GM12878 (cell line): ENCODE results near the gene PGLYRP3. TPM values are rescaled to one million over a fixed set of nuclear protein-coding genes. Genes with fewer than 3 reads are reported as not detected.
A peak's percentile ranks its signal among the peaks of the same experiment; 100 is the strongest.

Experiments used
- ATAC-seq: fragments of 200-7000 bp; cut with Tn5 transposase; 3 replicates; pipeline ENCODE4 v1.9.1; 2020; ENCODE audit warnings: mild to moderate bottlenecking, moderate library complexity
- BruUV-seq: library from RNA; stranded (reverse); fragments of 400-500 nt; replicated peaks from 2 replicates; lab custom pipeline; 2021; lab: Mats Ljungman, UMichigan
- CTCF ChIA-PET: fragments of 300-600 bp; sonication (Branson Sonifier 250); formaldehyde crosslinking; extraction: SDS; loops from one replicate; lab custom pipeline; 2021; ENCODE audit warnings: inconsistent platforms; lab: Yijun Ruan, JAX
- POLR2A ChIA-PET: fragments of 350-600 bp; formaldehyde crosslinking; extraction: SDS; loops from one replicate; lab custom pipeline; 2021; ENCODE audit warnings: inconsistent platforms; lab: Charles Lee
- RAD21 ChIA-PET: fragments of 300-600 bp; sonication (Branson Sonifier 250); formaldehyde crosslinking; loops from one replicate; lab custom pipeline; 2023; ENCODE audit warnings: antibody characterized with exemption; ENCODE audit not compliant: unreplicated experiment; lab: Charles Lee
- SMC1A ChIA-PET: fragments of 300-600 bp; sonication (Branson Sonifier 250); formaldehyde crosslinking; loops from one replicate; lab custom pipeline; 2023; ENCODE audit not compliant: unreplicated experiment, uncharacterized antibody; lab: Charles Lee
- DNase-seq: peaks from one replicate; pipeline ENCODE4 v3.0.0-alpha.2; 2011; ENCODE audit warnings: low read depth, low spot score
- FAIRE-seq: peaks from 3 replicates; lab custom pipeline; 2011; peaks lifted over from hg19 to GRCh38; lab: Jason Lieb, UNC
- H2AFZ ChIP-seq: 2 replicates; pipeline ENCODE4 v1.6.0; 2011; ENCODE audit warnings: low read depth, low read length, control low read depth; ENCODE audit not compliant: control insufficient read depth
- H3K27ac ChIP-seq: 2 replicates; pipeline ENCODE4 v1.5.1; 2011; ENCODE audit warnings: control low read depth; ENCODE audit not compliant: control insufficient read depth, insufficient read depth
- H3K27me3 ChIP-seq, 2 experiments: replicated peaks in 1 of 2; 2 replicates each; pipeline versions ENCODE4 v1.6.0 to v1.6.1; 2011; ENCODE audit warnings: low read length in 1 of 2; ENCODE audit not compliant: control insufficient read depth in 2 of 2, insufficient read depth in 2 of 2
- H3K36me3 ChIP-seq, 2 experiments: 2 replicates each; pipeline ENCODE4 v1.5.1; 2011; ENCODE audit warnings: low read length in 1 of 2; ENCODE audit not compliant: control insufficient read depth in 2 of 2, insufficient read depth in 2 of 2
- H3K4me1 ChIP-seq: 2 replicates; pipeline ENCODE4 v1.6.1; 2011; ENCODE audit warnings: mild to moderate bottlenecking, low read length, moderate library complexity, mixed read lengths; ENCODE audit not compliant: control insufficient read depth, insufficient read depth
- H3K4me2 ChIP-seq: 2 replicates; pipeline ENCODE4 v1.6.0; 2011; ENCODE audit warnings: control low read depth; ENCODE audit not compliant: control insufficient read depth, insufficient read depth
- H3K4me3 ChIP-seq: fragments of 200-600 bp; sonication (generic); 2 replicates; pipeline ENCODE4 v1.5.1; 2016
- H3K79me2 ChIP-seq: 2 replicates; pipeline ENCODE4 v1.6.0; 2011; ENCODE audit warnings: low read length; ENCODE audit not compliant: control insufficient read depth, insufficient read depth
- H3K9ac ChIP-seq: 2 replicates; pipeline ENCODE4 v1.8.0; 2011; ENCODE audit warnings: low read length, control low read depth, mixed read lengths; ENCODE audit not compliant: control insufficient read depth, insufficient read depth
- H3K9me3 ChIP-seq: replicated peaks from 3 replicates; pipeline ENCODE4 v1.5.1; 2011; ENCODE audit warnings: mild to moderate bottlenecking, low read length; ENCODE audit not compliant: control insufficient read depth, insufficient read depth
- H4K20me1 ChIP-seq: 2 replicates; pipeline ENCODE4 v1.6.0; 2011; ENCODE audit not compliant: control insufficient read depth, insufficient read depth
- BHLHE40 ChIP-seq, 2 experiments: fragments of 450-650 bp in 1 of 2; IDR thresholded peaks; 2 replicates each; pipeline ENCODE4 v1.6.1; 2011 to 2017; ENCODE audit warnings: low read depth in 2 of 2, borderline replicate concordance in 1 of 2, improper control_type of control experiment in 1 of 2, low read length in 1 of 2, mild to moderate bottlenecking in 1 of 2
- FOXM1 ChIP-seq: IDR thresholded peaks from 2 replicates; pipeline ENCODE4 v1.6.1; 2012; ENCODE audit warnings: low read depth, mild to moderate bottlenecking, inconsistent platforms, low read length, moderate library complexity
- HCFC1 ChIP-seq: fragments of 150-350 bp; IDR thresholded peaks from 2 replicates; pipeline ENCODE4 v1.6.1; 2014; ENCODE audit warnings: low read length
- HSF1 ChIP-seq: fragments of 150-350 bp; IDR thresholded peaks from 2 replicates; pipeline ENCODE4 v1.6.1; 2014; ENCODE audit warnings: mild to moderate bottlenecking, low read depth, low read length
- LARP7 ChIP-seq: fragments of 450-650 bp; IDR thresholded peaks from 2 replicates; pipeline ENCODE4 v1.6.1; 2017; ENCODE audit warnings: mild to moderate bottlenecking
- MTA3 ChIP-seq: IDR thresholded peaks from 2 replicates; pipeline ENCODE4 v1.6.1; 2012; ENCODE audit warnings: low read length, inconsistent platforms, borderline replicate concordance
- MXI1 ChIP-seq: fragments of 150-350 bp; IDR thresholded peaks from 2 replicates; pipeline ENCODE4 v1.6.1; 2011; ENCODE audit warnings: low read depth, mild to moderate bottlenecking, inconsistent platforms, low read length, improper control_type of control experiment
- NKRF ChIP-seq: fragments of 450-650 bp; conservative IDR thresholded peaks from 2 replicates; pipeline ENCODE4 v1.6.1; 2017; ENCODE audit warnings: mild to moderate bottlenecking, moderate library complexity
- NR2C1 ChIP-seq: fragments of 450-650 bp; IDR thresholded peaks from 2 replicates; pipeline ENCODE4 v1.6.1; 2017; ENCODE audit warnings: antibody characterized with exemption, mild to moderate bottlenecking, moderate library complexity
- PBX3 ChIP-seq: IDR thresholded peaks from 2 replicates; pipeline ENCODE4 v1.6.1; 2011; ENCODE audit warnings: mild to moderate bottlenecking, low read depth, low read length, moderate library complexity; ENCODE audit not compliant: insufficient replicate concordance
- SIX5 ChIP-seq: IDR thresholded peaks from 2 replicates; pipeline ENCODE4 v1.6.1; 2011; ENCODE audit warnings: mild to moderate bottlenecking, low read depth, low read length, moderate library complexity; ENCODE audit not compliant: severe bottlenecking
- SUZ12 ChIP-seq: fragments of 200-600 bp; sonication (generic); IDR thresholded peaks from one replicate; pipeline ENCODE4 v1.6.1; 2018; ENCODE audit warnings: antibody characterized with exemption, mild to moderate bottlenecking; ENCODE audit not compliant: unreplicated experiment
- TAF1 ChIP-seq: IDR thresholded peaks from 2 replicates; pipeline ENCODE4 v1.6.1; 2011; ENCODE audit warnings: mild to moderate bottlenecking, low read depth, low read length, borderline replicate concordance
- ZBED1 ChIP-seq: IDR thresholded peaks from 2 replicates; pipeline ENCODE4 v1.6.1; 2016; ENCODE audit warnings: borderline replicate concordance
- ZNF274 ChIP-seq: IDR thresholded peaks from one replicate; pipeline ENCODE4 v1.8.0; 2011; ENCODE audit not compliant: insufficient read length, insufficient read depth
- ZNF687 ChIP-seq: fragments of 450-650 bp; IDR thresholded peaks from 2 replicates; pipeline ENCODE4 v1.6.1; 2017; ENCODE audit warnings: mild to moderate bottlenecking, moderate library complexity
- WGBS: methylation state at CpG from one replicate; pipeline ENCODE4 v1.1.6; 2016; ENCODE audit warnings: low lambda C conversion rate; ENCODE audit not compliant: insufficient replicate concordance, insufficient coverage; ENCODE audit errors: missing lambda C conversion rate; 5-methylcytosine and 5-hydroxymethylcytosine counted together
- in situ Hi-C: fragments of 300-500 bp; cut with MboI; formaldehyde crosslinking; loops from 9 replicates; pipeline ENCODE4 v1.14.3; 2018; ENCODE audit warnings: mixed read lengths
- intact Hi-C: fragments of 100-400 bp; cut with micrococcal nuclease; formaldehyde crosslinking; loops from one replicate; pipeline ENCODE4 v1.14.2; 2022; ENCODE audit not compliant: unreplicated experiment
- polyA plus RNA-seq, 11 experiments: library from polyadenylated mRNA; depleted of rRNA in 4 of 11; unstranded in 6 of 11; stranded (reverse) in 5 of 11; fragments of >200 nt; fragmentation: Nextera tagmentation in 4 of 11; fragmentation: Illumina TruSeq in 1 of 11; extraction: Ambion mirVana in 4 of 11; extraction: Trizol in 1 of 11; gene quantifications; 1 replicate in 1 of 11; 2 replicates in 10 of 11; pipeline versions ENCODE4 v1.2.1 to v1.2.3, GENCODE V29; 2011 to 2016; ENCODE audit warnings: inconsistent platforms in 2 of 11, missing spikeins in 2 of 11, low read depth in 1 of 11
- total RNA-seq, 4 experiments: library from RNA; depleted of rRNA in 3 of 4; stranded (reverse); fragments of >200 nt in 3 of 4; fragmentation: Illumina TruSeq in 1 of 4; extraction: Trizol in 1 of 4; gene quantifications; 2 replicates each; pipeline versions ENCODE4 v1.2.1 to v1.2.3, GENCODE V29; 2013 to 2021

The PGLYRP3 gene
- total and polyA plus RNA-seq, 10 of the 15 experiments (the other 5 are each of a cell fraction or from before 2014, with no cell fraction given) = 0.10 to 0.49 (median 0.18) TPM; not detected in 7

GRCh38 chr1:153259387-153259786 lies 53.4 kb downstream of the PGLYRP3 start, which contains the start of gene LORICRIN:
Gene LORICRIN (plus strand): TSS chr1:153259687. CDS start chr1:153260950, 1,263 bp downstream.
- SMC1A ChIA-PET = interaction anchor here (1.0 to 2.1 kb wide), 4 partner anchors 11 to 26 kb away, joined by 4 to 7 read pairs (median 4); no protein-coding TSS in a partner anchor
- DNase-seq (no peak), FAIRE-seq (no peak), ATAC-seq (no peak)
- Histone ChIP-seq H3K9me3 (no peaks in the 10 kb centered on the region), H3K79me2 (no peaks in the 10 kb centered on the region), H3K27ac (no peak within 1 kb of the TSS), H3K4me2 (peak within 1 kb of the TSS; percentile 53; the same call in 1 of the 2 replicates), H3K4me3 (no peak within 1 kb of the TSS), H2AFZ (no peak within 1 kb of the TSS), H3K4me1 (peaks cover 15% of the 10 kb centered on the region), H4K20me1 (no peaks in the 10 kb centered on the region), H3K27me3 (0 out of 4 replicates have a peak, but pooled peaks cover 0 to 4% of the 10 kb centered on the region in 2 experiments), H3K36me3 (no peaks in the 10 kb centered on the region), H3K9ac (no peak within 1 kb of the TSS)
- in situ Hi-C loops = no loop called here
- RAD21 ChIA-PET = interaction anchor here (4.2 kb wide), 1 partner anchor 26 kb away, joined by 31 read pairs; no protein-coding TSS in a partner anchor
- CTCF ChIA-PET = interaction anchor here (0.8 to 4.1 kb wide), 7 partner anchors 9 to 93 kb away, joined by 3 to 38 read pairs (median 4); no protein-coding TSS in a partner anchor
- 54% methylated on average over 3 of the region's 3 CpGs for WGBS
- POLR2A ChIA-PET = interaction anchor here (0.6 to 1.7 kb wide), 3 partner anchors 18 to 28 kb away, joined by 3 to 4 read pairs (median 3); no protein-coding TSS in a partner anchor
- intact Hi-C loops = no loop called here
- no TSS peak for BruUV-seq
- TF ChIP-seq ZBED1 (no peak), MXI1 (no peak), ZNF274 (no peak), HCFC1 (no peak), NR2C1 (no peak), BHLHE40 (IDR thresholded peaks at IDR 0.05; ENCODE audit: borderline replicate concordance in 1 of 2, low read depth in 2 of 2, low read length in 1 of 2) (no peak), ZNF687 (no peak), HSF1 (no peak), FOXM1 (no peak), MTA3 (no peak), PBX3 (no peak), SIX5 (no peak), NKRF (no peak), TAF1 (no peak), SUZ12 (no peak), LARP7 (no peak)
